Astrocyte (in vitro differentiated cells and primary cell): Measurements from ENCODE around the gene AMBP. TPM values are rescaled to one million over a fixed set of nuclear protein-coding genes. Genes with fewer than 3 reads are reported as not detected.

Experiments
- DNase-seq: peaks from one replicate; pipeline ENCODE4 v3.0.0-alpha.2; 2010; ENCODE audit warnings: low read depth
- FAIRE-seq: peaks from 2 replicates; lab custom pipeline; 2011; peaks lifted over from hg19 to GRCh38; lab: Jason Lieb, UNC
- H2AFZ ChIP-seq: 2 replicates; pipeline ENCODE4 v1.6.0; 2012; ENCODE audit warnings: low read depth, low read length, inconsistent platforms
- H3K27ac ChIP-seq: 2 replicates; pipeline ENCODE4 v1.5.1; 2011; ENCODE audit warnings: low read depth, low read length, inconsistent platforms
- H3K27me3 ChIP-seq: 2 replicates; pipeline ENCODE4 v1.6.0; 2011; ENCODE audit warnings: low read length, inconsistent platforms; ENCODE audit not compliant: insufficient read depth
- H3K36me3 ChIP-seq: 2 replicates; pipeline ENCODE4 v1.5.1; 2011; ENCODE audit warnings: low read length, inconsistent platforms; ENCODE audit not compliant: insufficient read depth
- H3K4me1 ChIP-seq: 2 replicates; pipeline ENCODE4 v1.5.1; 2011; ENCODE audit warnings: low read length, inconsistent platforms; ENCODE audit not compliant: insufficient read depth
- H3K4me2 ChIP-seq: 2 replicates; pipeline ENCODE4 v1.6.0; 2012; ENCODE audit warnings: low read length, inconsistent platforms
- H3K4me3 ChIP-seq: 2 replicates; pipeline ENCODE4 v1.5.1; 2011; ENCODE audit warnings: low read depth, mild to moderate bottlenecking, low read length, inconsistent platforms; ENCODE audit not compliant: insufficient read depth
- H3K79me2 ChIP-seq: 2 replicates; pipeline ENCODE4 v1.6.0; 2012; ENCODE audit warnings: mild to moderate bottlenecking, low read length, inconsistent platforms; ENCODE audit not compliant: insufficient read depth
- H3K9ac ChIP-seq: 2 replicates; pipeline ENCODE4 v1.6.0; 2012; ENCODE audit warnings: mild to moderate bottlenecking, low read length, inconsistent platforms
- H3K9me3 ChIP-seq: 2 replicates; pipeline ENCODE4 v1.5.1; 2012; ENCODE audit warnings: low read depth, mild to moderate bottlenecking, low read length, inconsistent platforms; ENCODE audit not compliant: insufficient read depth
- H4K20me1 ChIP-seq: 2 replicates; pipeline ENCODE4 v1.6.0; 2012; ENCODE audit warnings: low read length, inconsistent platforms; ENCODE audit not compliant: insufficient read depth
- H3K27ac Mint-ChIP-seq: one replicate; pipeline ENCODE4 v1.8.0; 2021; ENCODE audit warnings: mild to moderate bottlenecking, mixed read lengths; ENCODE audit not compliant: unreplicated experiment
- H3K27me3 Mint-ChIP-seq: one replicate; pipeline ENCODE4 v1.8.0; 2021; ENCODE audit warnings: low read depth, mixed read lengths; ENCODE audit not compliant: unreplicated experiment
- H3K36me3 Mint-ChIP-seq: one replicate; pipeline ENCODE4 v1.8.0; 2021; ENCODE audit warnings: low read depth, mixed read lengths; ENCODE audit not compliant: unreplicated experiment
- H3K4me1 Mint-ChIP-seq: one replicate; pipeline ENCODE4 v1.8.0; 2021; ENCODE audit warnings: low read depth, mixed read lengths; ENCODE audit not compliant: unreplicated experiment
- H3K4me3 Mint-ChIP-seq: one replicate; pipeline ENCODE4 v1.8.0; 2021; ENCODE audit warnings: mild to moderate bottlenecking, moderate library complexity, mixed read lengths; ENCODE audit not compliant: unreplicated experiment
- H3K9me3 Mint-ChIP-seq: one replicate; pipeline ENCODE4 v1.8.0; 2021; ENCODE audit warnings: mild to moderate bottlenecking, mixed read lengths; ENCODE audit not compliant: unreplicated experiment
- EZH2 ChIP-seq: IDR thresholded peaks from 2 replicates; pipeline ENCODE4 v1.6.1; 2012; ENCODE audit warnings: mild to moderate bottlenecking, low read length, inconsistent platforms; ENCODE audit not compliant: insufficient read depth
- total RNA-seq: library from RNA; stranded (reverse); gene quantifications from 2 replicates; pipeline ENCODE4 v1.2.1, GENCODE V29; 2021
- TF ChIP-seq, protein P1 (sequence below): IDR thresholded peaks from 2 replicates; pipeline ENCODE4 v1.5.1; 2011; ENCODE audit warnings: low read depth, mild to moderate bottlenecking, inconsistent platforms, low read length, moderate library complexity; ENCODE audit not compliant: insufficient read depth

AMBP gene
- total RNA-seq, 1 donor from 2014 or later: not detected

DNA sequence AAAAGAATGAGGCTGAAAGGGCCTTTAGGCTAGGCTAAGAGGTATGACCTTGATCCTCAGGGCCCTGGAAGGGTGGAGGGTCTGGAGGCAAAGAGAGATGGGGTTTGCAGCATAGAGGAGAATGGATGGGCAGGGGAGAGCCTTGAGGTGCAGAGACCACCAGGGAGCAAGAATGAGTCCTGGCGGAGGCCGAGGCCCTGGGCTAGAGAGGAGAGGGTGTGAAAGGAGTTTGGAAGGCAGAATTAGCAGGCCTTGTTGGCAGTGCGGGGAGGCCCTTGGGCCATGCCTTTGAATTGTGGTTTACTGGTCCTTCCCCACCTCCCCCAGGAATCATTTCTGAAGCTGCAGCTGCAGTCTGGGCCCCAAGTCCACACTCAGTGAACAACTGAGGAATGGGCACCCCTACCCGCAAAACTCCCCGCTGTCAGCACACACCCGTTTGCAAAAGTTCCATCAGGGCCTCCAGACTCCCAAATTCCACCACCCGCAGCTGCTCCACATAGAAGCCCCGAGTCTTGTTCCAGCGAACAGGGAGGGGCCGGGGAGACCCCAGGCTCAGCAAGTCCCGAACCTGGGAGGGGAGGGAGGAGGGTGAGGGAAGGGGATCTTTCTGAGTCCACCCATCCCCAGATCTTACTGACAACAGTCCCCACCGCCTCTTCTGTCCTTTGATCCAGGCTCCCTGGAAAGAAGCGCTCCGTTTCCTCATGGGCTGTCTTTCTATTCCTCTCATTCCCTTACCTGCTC, 18.9 kb upstream of the AMBP start:
- Histone ChIP-seq H3K4me1 (peaks cover 5% of the 10 kb centered on the region), H3K4me3 (no peak overlapping the region), H4K20me1 (no peaks in the 10 kb centered on the region), H2AFZ (no peak overlapping the region), H3K36me3 (no peaks in the 10 kb centered on the region), H3K27ac (no peak overlapping the region), H3K9me3 (peaks cover 3% of the 10 kb centered on the region), H3K4me2 (no peak overlapping the region), H3K9ac (no peak overlapping the region), H3K27me3 (peaks cover 4% of the 10 kb centered on the region), H3K79me2 (no peaks in the 10 kb centered on the region)
- Mint-ChIP-seq H3K36me3 (no peaks in the 10 kb centered on the region), H3K4me1 (peaks cover 2% of the 10 kb centered on the region), H3K27me3 (peaks cover 62% of the 10 kb centered on the region), H3K4me3 (peak overlapping the region; percentile 60), H3K27ac (no peak overlapping the region), H3K9me3 (peaks cover 5% of the 10 kb centered on the region)
- FAIRE-seq (no peak), DNase-seq (no peak)
- TF ChIP-seq, protein P1, sequence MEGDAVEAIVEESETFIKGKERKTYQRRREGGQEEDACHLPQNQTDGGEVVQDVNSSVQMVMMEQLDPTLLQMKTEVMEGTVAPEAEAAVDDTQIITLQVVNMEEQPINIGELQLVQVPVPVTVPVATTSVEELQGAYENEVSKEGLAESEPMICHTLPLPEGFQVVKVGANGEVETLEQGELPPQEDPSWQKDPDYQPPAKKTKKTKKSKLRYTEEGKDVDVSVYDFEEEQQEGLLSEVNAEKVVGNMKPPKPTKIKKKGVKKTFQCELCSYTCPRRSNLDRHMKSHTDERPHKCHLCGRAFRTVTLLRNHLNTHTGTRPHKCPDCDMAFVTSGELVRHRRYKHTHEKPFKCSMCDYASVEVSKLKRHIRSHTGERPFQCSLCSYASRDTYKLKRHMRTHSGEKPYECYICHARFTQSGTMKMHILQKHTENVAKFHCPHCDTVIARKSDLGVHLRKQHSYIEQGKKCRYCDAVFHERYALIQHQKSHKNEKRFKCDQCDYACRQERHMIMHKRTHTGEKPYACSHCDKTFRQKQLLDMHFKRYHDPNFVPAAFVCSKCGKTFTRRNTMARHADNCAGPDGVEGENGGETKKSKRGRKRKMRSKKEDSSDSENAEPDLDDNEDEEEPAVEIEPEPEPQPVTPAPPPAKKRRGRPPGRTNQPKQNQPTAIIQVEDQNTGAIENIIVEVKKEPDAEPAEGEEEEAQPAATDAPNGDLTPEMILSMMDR: no peak
- no peak for TF ChIP-seq EZH2

- Histone ChIP-seq H3K4me1 (peaks cover 5% of the 10 kb centered on the region), H3K79me2 (no peaks in the 10 kb centered on the region), H3K27me3 (peaks cover 4% of the 10 kb centered on the region), H3K27ac (no peak overlapping the region), H4K20me1 (no peaks in the 10 kb centered on the region), H3K4me2 (no peak overlapping the region), H3K9ac (no peak overlapping the region), H3K9me3 (no peaks in the 10 kb centered on the region), H3K36me3 (no peaks in the 10 kb centered on the region), H3K4me3 (no peak overlapping the region), H2AFZ (no peak overlapping the region)
- Mint-ChIP-seq H3K27ac (no peak overlapping the region), H3K9me3 (peaks cover 5% of the 10 kb centered on the region), H3K27me3 (peaks cover 64% of the 10 kb centered on the region), H3K4me3 (no peak overlapping the region), H3K36me3 (no peaks in the 10 kb centered on the region), H3K4me1 (peaks cover 2% of the 10 kb centered on the region)
- DNase-seq: no peak
- no peak for TF ChIP-seq EZH2
- TF ChIP-seq, protein P1: no peak
- no peak for FAIRE-seq
Observed at GRCh38 chr9:114096041-114096511, 18.0 kb upstream of the AMBP start.

- Histone ChIP-seq H3K4me1 (peaks cover 5% of the 10 kb centered on the region), H3K36me3 (no peaks in the 10 kb centered on the region), H3K27ac (no peak overlapping the region), H3K27me3 (peaks cover 4% of the 10 kb centered on the region), H3K9ac (no peak overlapping the region), H2AFZ (no peak overlapping the region), H3K4me2 (no peak overlapping the region), H3K9me3 (no peaks in the 10 kb centered on the region), H3K4me3 (no peak overlapping the region), H3K79me2 (no peaks in the 10 kb centered on the region), H4K20me1 (no peaks in the 10 kb centered on the region)
- Mint-ChIP-seq H3K36me3 (no peaks in the 10 kb centered on the region), H3K9me3 (peaks cover 5% of the 10 kb centered on the region), H3K4me1 (peaks cover 2% of the 10 kb centered on the region), H3K4me3 (no peak overlapping the region), H3K27me3 (peaks cover 60% of the 10 kb centered on the region), H3K27ac (no peak overlapping the region)
- DNase-seq (no peak), FAIRE-seq (no peak)
- TF ChIP-seq, protein P1: no peak
- TF ChIP-seq EZH2: no peak
Observed at GRCh38 chr9:114094971-114095370, 16.9 kb upstream of the AMBP start.
